ENCODE measurements around the gene CNR2. TPM values are rescaled to one million over a fixed set of nuclear protein-coding genes. Genes with fewer than 3 reads are reported as not detected.

Gene CNR2
- polyA plus RNA-seq, 1 of the 3 experiments (the other 2 are of a cell fraction): not detected

- TF ChIP-seq ZBTB33 (IDR thresholded peaks at IDR 0.05; ENCODE audit: borderline replicate concordance, low read depth): 0 out of 2 replicates have a peak, but pooled peaks have one; percentile 9
- TF ChIP-seq USF2 (IDR thresholded peaks at IDR 0.05; ENCODE audit: borderline replicate concordance, low read depth, low read length): no peak
- TF ChIP-seq NRF1 (IDR thresholded peaks at IDR 0.05; ENCODE audit: low read depth, low read length): no peak
- no peak for TF ChIP-seq FOSL2 (IDR thresholded peaks at IDR 0.05; ENCODE audit: borderline replicate concordance, low read depth)
- TF ChIP-seq SIN3A (IDR thresholded peaks at IDR 0.05; ENCODE audit: borderline replicate concordance, low read depth, low read length): peak; percentile 4; the same call in 1 of the 2 replicates
- peak; percentile 61 to 82; a peak in 3 of 4 replicates for TF ChIP-seq EP300 (IDR thresholded peaks at IDR 0.05; ENCODE audit: borderline replicate concordance in 1 of 2, low read depth in 1 of 2, low read length in 1 of 2)
- peak; percentile 76 for TF ChIP-seq MAX (IDR thresholded peaks at IDR 0.05; ENCODE audit: low read depth)
- no peak for TF ChIP-seq EZH2phosphoT487 (IDR thresholded peaks at IDR 0.05; ENCODE audit: borderline replicate concordance, low read depth)
- peak; percentile 96 for TF ChIP-seq TAF1 (IDR thresholded peaks at IDR 0.05; ENCODE audit: borderline replicate concordance, low read depth, low read length)
- 0 out of 2 replicates have a peak, but pooled peaks have one; percentile 22 for TF ChIP-seq NFIC (IDR thresholded peaks at IDR 0.05; ENCODE audit: borderline replicate concordance)
- no peak; the same call in none of the 2 replicates for TF ChIP-seq GABPA (IDR thresholded peaks at IDR 0.05; ENCODE audit: low read depth)
- TF ChIP-seq YY1 (IDR thresholded peaks at IDR 0.05; ENCODE audit: low read depth): peak; percentile 96
Measured at GRCh38 chr1:23959461-23960290, 46.5 kb upstream of the CNR2 start, which contains the start of gene PNRC2 (continued).

- H3K36me3 ChIP-seq (replicated peaks in 1 of 2; ENCODE audit: control insufficient read depth in 1 of 2, insufficient read depth in 2 of 2, low read length in 1 of 2): peaks cover 23 to 28% of the 10 kb centered on the region in 2 experiments
- DNase-seq: peak; percentile 82
- peak overlapping the region; percentile 98 for H3K27ac ChIP-seq (ENCODE audit: low read depth in 2 of 2, low read length in 1 of 2)
- H3K4me3 ChIP-seq (ENCODE audit: low read depth in 2 of 2, low read length in 1 of 2): peak overlapping the region; percentile 71 to 90
- H4K20me1 ChIP-seq (ENCODE audit: insufficient read depth): peaks cover 12% of the 10 kb centered on the region
- H3K4me1 ChIP-seq (ENCODE audit: control insufficient read depth in 1 of 2, insufficient read depth in 2 of 2, low read depth in 1 of 2, low read length in 1 of 2): peaks cover 9 to 12% of the 10 kb centered on the region in 2 experiments; a peak in 3 of 4 replicates
- ChIA-PET CTCF (interaction anchor here (0.7 to 1.4 kb wide), 4 partner anchors 9 to 149 kb away, joined by 3 to 5 read pairs (median 4); no protein-coding TSS in a partner anchor), POLR2A (interaction anchor here (1.2 to 1.6 kb wide), 3 partner anchors 21 to 157 kb away, joined by 3 to 7 read pairs (median 5); partner anchors contain the start of gene SRSF10)
- H3K9ac ChIP-seq: peak overlapping the region; percentile 95
- no peaks in the 10 kb centered on the region for H3K9me2 ChIP-seq
- peaks cover 36% of the 10 kb centered on the region for H3F3A ChIP-seq (replicated peaks; ENCODE audit: insufficient read depth)
- H3K27me3 ChIP-seq (ENCODE audit: insufficient read depth): no peaks in the 10 kb centered on the region
- no peaks in the 10 kb centered on the region for H3K9me3 ChIP-seq
- H3K79me2 ChIP-seq (ENCODE audit: insufficient read depth): peaks cover 38% of the 10 kb centered on the region
- whole genome bisulfite sequencing (ENCODE audit: low lambda C conversion rate): 9% methylated on average over 24 of the region's 30 CpGs
- H3K4me2 ChIP-seq: peak overlapping the region; percentile 87
- peak overlapping the region; percentile 78 for H2AFZ ChIP-seq (ENCODE audit: low read depth)
- TF ChIP-seq TAF1 (IDR thresholded peaks at IDR 0.05; ENCODE audit: borderline replicate concordance, low read depth, low read length) (peak; percentile 56; the same call in 1 of the 2 replicates), USF2 (IDR thresholded peaks at IDR 0.05; ENCODE audit: borderline replicate concordance, low read depth, low read length) (no peak), PBX3 (IDR thresholded peaks at IDR 0.05) (peak; percentile 79), CHD2 (IDR thresholded peaks at IDR 0.05; ENCODE audit: low read length, partially characterized antibody) (peak; percentile 35), POLR2AphosphoS5 (IDR thresholded peaks at IDR 0.05; ENCODE audit: low read depth, low read length) (peak; percentile 54; the same call in 1 of the 2 replicates), GATA2 (CRISPR knock-in tag; IDR thresholded peaks at IDR 0.05) (no peak), RFX5 (IDR thresholded peaks at IDR 0.05; ENCODE audit: low read length) (peak; percentile 18; the same call in 1 of the 2 replicates), CTCF (IDR thresholded peaks at IDR 0.05) (peak; percentile 58), EP300 (IDR thresholded peaks at IDR 0.05; ENCODE audit: borderline replicate concordance in 1 of 2, low read depth in 1 of 2, low read length in 1 of 2) (no peak), MAX (IDR thresholded peaks at IDR 0.05; ENCODE audit: low read depth) (peak; percentile 86), SIN3A (IDR thresholded peaks at IDR 0.05; ENCODE audit: borderline replicate concordance, low read depth, low read length) (no peak)
Measured at GRCh38 chr1:23958810-23959460, 45.8 kb upstream of the CNR2 start.
